Panc1 (cell line): Measurements from ENCODE around the gene TMPRSS13.

ENCODE experiments used
- POLR2AphosphoS5 ChIP-seq: IDR thresholded peaks from 2 replicates; pipeline ENCODE4 v1.6.1; 2012; ENCODE audit warnings: mild to moderate bottlenecking, low read depth, low read length, moderate library complexity
- SIN3A ChIP-seq: IDR thresholded peaks from 2 replicates; pipeline ENCODE4 v1.6.1; 2012; ENCODE audit warnings: low read depth, mild to moderate bottlenecking, low read length, moderate library complexity, borderline replicate concordance; ENCODE audit not compliant: insufficient read depth
- TCF7L2 ChIP-seq: IDR thresholded peaks from 2 replicates; pipeline ENCODE4 v1.6.1; 2011; ENCODE audit warnings: mild to moderate bottlenecking, low read depth, low read length, inconsistent platforms
- TF ChIP-seq, protein P1 (sequence below): fragments of 450-650 bp; IDR thresholded peaks from 2 replicates; pipeline ENCODE4 v1.5.1; 2017; ENCODE audit warnings: mild to moderate bottlenecking
- TF ChIP-seq, protein P2 (sequence below), 2 experiments: IDR thresholded peaks; 2 replicates each; pipeline ENCODE4 v1.6.1; 2011 to 2012; ENCODE audit warnings: low read depth in 2 of 2, control low read depth in 1 of 2, low read length in 1 of 2, mild to moderate bottlenecking in 1 of 2, moderate library complexity in 1 of 2; ENCODE audit not compliant: insufficient read depth in 1 of 2

DNA sequence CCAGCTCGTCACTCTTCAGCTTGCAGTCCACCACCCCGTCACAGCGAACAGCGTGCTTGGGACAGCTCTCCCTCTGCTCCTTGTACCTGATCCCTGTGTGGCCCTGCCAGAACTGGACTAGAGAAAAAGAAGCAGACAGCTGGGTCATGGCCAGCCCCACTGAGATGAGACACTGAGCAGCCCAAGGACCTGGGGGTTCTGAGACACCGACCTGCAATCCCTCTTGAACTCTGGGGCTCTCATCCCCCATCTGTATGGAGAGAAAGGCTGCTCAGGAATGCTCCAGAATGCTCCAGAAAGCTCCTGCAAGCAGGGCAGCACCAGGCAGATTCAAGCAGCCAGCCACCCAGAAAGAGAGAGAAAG is 14.8 kb downstream of the TMPRSS13 start:
- TF ChIP-seq SIN3A: no peak
- TF ChIP-seq POLR2AphosphoS5: no peak
- TF ChIP-seq, protein P1, sequence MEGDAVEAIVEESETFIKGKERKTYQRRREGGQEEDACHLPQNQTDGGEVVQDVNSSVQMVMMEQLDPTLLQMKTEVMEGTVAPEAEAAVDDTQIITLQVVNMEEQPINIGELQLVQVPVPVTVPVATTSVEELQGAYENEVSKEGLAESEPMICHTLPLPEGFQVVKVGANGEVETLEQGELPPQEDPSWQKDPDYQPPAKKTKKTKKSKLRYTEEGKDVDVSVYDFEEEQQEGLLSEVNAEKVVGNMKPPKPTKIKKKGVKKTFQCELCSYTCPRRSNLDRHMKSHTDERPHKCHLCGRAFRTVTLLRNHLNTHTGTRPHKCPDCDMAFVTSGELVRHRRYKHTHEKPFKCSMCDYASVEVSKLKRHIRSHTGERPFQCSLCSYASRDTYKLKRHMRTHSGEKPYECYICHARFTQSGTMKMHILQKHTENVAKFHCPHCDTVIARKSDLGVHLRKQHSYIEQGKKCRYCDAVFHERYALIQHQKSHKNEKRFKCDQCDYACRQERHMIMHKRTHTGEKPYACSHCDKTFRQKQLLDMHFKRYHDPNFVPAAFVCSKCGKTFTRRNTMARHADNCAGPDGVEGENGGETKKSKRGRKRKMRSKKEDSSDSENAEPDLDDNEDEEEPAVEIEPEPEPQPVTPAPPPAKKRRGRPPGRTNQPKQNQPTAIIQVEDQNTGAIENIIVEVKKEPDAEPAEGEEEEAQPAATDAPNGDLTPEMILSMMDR: no peak
- TF ChIP-seq, protein P2, sequence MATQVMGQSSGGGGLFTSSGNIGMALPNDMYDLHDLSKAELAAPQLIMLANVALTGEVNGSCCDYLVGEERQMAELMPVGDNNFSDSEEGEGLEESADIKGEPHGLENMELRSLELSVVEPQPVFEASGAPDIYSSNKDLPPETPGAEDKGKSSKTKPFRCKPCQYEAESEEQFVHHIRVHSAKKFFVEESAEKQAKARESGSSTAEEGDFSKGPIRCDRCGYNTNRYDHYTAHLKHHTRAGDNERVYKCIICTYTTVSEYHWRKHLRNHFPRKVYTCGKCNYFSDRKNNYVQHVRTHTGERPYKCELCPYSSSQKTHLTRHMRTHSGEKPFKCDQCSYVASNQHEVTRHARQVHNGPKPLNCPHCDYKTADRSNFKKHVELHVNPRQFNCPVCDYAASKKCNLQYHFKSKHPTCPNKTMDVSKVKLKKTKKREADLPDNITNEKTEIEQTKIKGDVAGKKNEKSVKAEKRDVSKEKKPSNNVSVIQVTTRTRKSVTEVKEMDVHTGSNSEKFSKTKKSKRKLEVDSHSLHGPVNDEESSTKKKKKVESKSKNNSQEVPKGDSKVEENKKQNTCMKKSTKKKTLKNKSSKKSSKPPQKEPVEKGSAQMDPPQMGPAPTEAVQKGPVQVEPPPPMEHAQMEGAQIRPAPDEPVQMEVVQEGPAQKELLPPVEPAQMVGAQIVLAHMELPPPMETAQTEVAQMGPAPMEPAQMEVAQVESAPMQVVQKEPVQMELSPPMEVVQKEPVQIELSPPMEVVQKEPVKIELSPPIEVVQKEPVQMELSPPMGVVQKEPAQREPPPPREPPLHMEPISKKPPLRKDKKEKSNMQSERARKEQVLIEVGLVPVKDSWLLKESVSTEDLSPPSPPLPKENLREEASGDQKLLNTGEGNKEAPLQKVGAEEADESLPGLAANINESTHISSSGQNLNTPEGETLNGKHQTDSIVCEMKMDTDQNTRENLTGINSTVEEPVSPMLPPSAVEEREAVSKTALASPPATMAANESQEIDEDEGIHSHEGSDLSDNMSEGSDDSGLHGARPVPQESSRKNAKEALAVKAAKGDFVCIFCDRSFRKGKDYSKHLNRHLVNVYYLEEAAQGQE (IDR thresholded peaks at IDR 0.05; ENCODE audit: insufficient read depth in 1 of 2, low read depth in 2 of 2, low read length in 1 of 2): no peak
- TF ChIP-seq TCF7L2: no peak
